Measurements from ENCODE around the gene SYNPO2.
A peak's percentile ranks its signal among the peaks of the same experiment; 100 is the strongest.

GRCh38 chr4:118981839-118982381 lies 93.3 kb downstream of the SYNPO2 start:
- peak; percentile 66 to 78 (median 68) for TF ChIP-seq CTCF (optimal IDR thresholded peaks at IDR 0.05 in 1 of 3, IDR thresholded peaks at IDR 0.05 in 1 of 3, conservative IDR thresholded peaks at IDR 0.05 in 1 of 3; ENCODE audit: extremely low read depth in 1 of 3, insufficient read depth in 2 of 3, low read length in 3 of 3)
- TF ChIP-seq EZH2 (IDR thresholded peaks at IDR 0.05; ENCODE audit: low read length), result no peak
